Lower lobe of right lung (tissue), 2 donors: ENCODE measurements around the gene NUTM1. TPM values are rescaled to one million over a fixed set of nuclear protein-coding genes. Genes with fewer than 3 reads are reported as not detected.

Experiments
- ATAC-seq, 2 donors: fragments of 200-7000 bp; cut with Tn5 transposase; one replicate each; pipeline ENCODE4 v1.9.1; 2020 to 2022; ENCODE audit warnings: mild to moderate bottlenecking in 2 of 2, moderate library complexity in 2 of 2
- DNase-seq: peaks from one replicate; pipeline ENCODE4 v3.0.0-alpha.2; 2020
- H3K27ac ChIP-seq: fragments of 200-600 bp; one replicate; pipeline ENCODE4 v1.8.0; 2022
- H3K27me3 ChIP-seq: fragments of 200-600 bp; one replicate; pipeline ENCODE4 v1.8.0; 2022; ENCODE audit warnings: low read depth
- H3K36me3 ChIP-seq: fragments of 200-600 bp; one replicate; pipeline ENCODE4 v1.8.0; 2022; ENCODE audit warnings: mild to moderate bottlenecking
- H3K4me1 ChIP-seq: fragments of 200-600 bp; one replicate; pipeline ENCODE4 v1.8.0; 2022
- H3K4me3 ChIP-seq: fragments of 200-600 bp; one replicate; pipeline ENCODE4 v1.8.0; 2022; ENCODE audit warnings: mild to moderate bottlenecking
- H3K9me3 ChIP-seq: fragments of 200-600 bp; one replicate; pipeline ENCODE4 v1.8.0; 2022
- intact Hi-C: fragments of 100-400 bp; cut with DNase I; formaldehyde crosslinking; loops from one replicate; pipeline ENCODE4 v1.11.0; 2022
- long read RNA-seq: library from polyadenylated mRNA; unstranded; transcript quantifications from one replicate; pipeline ENCODE4 v2.0.0, GENCODE V29; 2021
- total RNA-seq: library from RNA; stranded (reverse); fragmentation: NEBNext Ultra II Directional; extraction: Animal tissue kit (Norgen Biotek cat#: 25700); gene quantifications from one replicate; pipeline ENCODE4 v1.2.1, GENCODE V29; 2021
- TF ChIP-seq, protein P1 (sequence below): fragments of 200-600 bp; IDR thresholded peaks from one replicate; pipeline ENCODE4 v1.8.0; 2022; ENCODE audit warnings: antibody characterized with exemption, mild to moderate bottlenecking
- donor health status: DM: no; HTN: yes; CAD: no; lungs with severe emphysema.

Gene NUTM1, protein sequence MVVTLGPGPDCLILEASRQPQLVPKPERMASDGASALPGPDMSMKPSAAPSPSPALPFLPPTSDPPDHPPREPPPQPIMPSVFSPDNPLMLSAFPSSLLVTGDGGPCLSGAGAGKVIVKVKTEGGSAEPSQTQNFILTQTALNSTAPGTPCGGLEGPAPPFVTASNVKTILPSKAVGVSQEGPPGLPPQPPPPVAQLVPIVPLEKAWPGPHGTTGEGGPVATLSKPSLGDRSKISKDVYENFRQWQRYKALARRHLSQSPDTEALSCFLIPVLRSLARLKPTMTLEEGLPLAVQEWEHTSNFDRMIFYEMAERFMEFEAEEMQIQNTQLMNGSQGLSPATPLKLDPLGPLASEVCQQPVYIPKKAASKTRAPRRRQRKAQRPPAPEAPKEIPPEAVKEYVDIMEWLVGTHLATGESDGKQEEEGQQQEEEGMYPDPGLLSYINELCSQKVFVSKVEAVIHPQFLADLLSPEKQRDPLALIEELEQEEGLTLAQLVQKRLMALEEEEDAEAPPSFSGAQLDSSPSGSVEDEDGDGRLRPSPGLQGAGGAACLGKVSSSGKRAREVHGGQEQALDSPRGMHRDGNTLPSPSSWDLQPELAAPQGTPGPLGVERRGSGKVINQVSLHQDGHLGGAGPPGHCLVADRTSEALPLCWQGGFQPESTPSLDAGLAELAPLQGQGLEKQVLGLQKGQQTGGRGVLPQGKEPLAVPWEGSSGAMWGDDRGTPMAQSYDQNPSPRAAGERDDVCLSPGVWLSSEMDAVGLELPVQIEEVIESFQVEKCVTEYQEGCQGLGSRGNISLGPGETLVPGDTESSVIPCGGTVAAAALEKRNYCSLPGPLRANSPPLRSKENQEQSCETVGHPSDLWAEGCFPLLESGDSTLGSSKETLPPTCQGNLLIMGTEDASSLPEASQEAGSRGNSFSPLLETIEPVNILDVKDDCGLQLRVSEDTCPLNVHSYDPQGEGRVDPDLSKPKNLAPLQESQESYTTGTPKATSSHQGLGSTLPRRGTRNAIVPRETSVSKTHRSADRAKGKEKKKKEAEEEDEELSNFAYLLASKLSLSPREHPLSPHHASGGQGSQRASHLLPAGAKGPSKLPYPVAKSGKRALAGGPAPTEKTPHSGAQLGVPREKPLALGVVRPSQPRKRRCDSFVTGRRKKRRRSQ
- total RNA-seq: not detected
- long read RNA-seq: 0 reads

- DNase-seq (peak; percentile 93), ATAC-seq (peak; percentile 97 to 98)
- TF ChIP-seq, protein P1, sequence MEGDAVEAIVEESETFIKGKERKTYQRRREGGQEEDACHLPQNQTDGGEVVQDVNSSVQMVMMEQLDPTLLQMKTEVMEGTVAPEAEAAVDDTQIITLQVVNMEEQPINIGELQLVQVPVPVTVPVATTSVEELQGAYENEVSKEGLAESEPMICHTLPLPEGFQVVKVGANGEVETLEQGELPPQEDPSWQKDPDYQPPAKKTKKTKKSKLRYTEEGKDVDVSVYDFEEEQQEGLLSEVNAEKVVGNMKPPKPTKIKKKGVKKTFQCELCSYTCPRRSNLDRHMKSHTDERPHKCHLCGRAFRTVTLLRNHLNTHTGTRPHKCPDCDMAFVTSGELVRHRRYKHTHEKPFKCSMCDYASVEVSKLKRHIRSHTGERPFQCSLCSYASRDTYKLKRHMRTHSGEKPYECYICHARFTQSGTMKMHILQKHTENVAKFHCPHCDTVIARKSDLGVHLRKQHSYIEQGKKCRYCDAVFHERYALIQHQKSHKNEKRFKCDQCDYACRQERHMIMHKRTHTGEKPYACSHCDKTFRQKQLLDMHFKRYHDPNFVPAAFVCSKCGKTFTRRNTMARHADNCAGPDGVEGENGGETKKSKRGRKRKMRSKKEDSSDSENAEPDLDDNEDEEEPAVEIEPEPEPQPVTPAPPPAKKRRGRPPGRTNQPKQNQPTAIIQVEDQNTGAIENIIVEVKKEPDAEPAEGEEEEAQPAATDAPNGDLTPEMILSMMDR: peak; percentile 90
- Histone ChIP-seq H3K4me3 (peak within 1 kb of the TSS; percentile 89), H3K36me3 (peaks cover 29% of the 10 kb centered on the region), H3K9me3 (no peaks in the 10 kb centered on the region), H3K4me1 (peaks cover 32% of the 10 kb centered on the region), H3K27me3 (no peaks in the 10 kb centered on the region), H3K27ac (peak within 1 kb of the TSS; percentile 94)
- intact Hi-C loops: no loop called here
Measured at GRCh38 chr15:34342737-34343575, at the start of gene NUTM1, which contains the start of gene NOP10. Gene NUTM1, plus strand, starts transcription at chr15:34343315. Its CDS starts 382 bp downstream, at chr15:34343697. Gene NOP10, minus strand, starts transcription at chr15:34343136. Its CDS starts 63 bp downstream, at chr15:34343073.

GRCh38 chr15:34297059-34297458 lies 46.1 kb upstream of the NUTM1 start:
- TF ChIP-seq, protein P1: no peak
- no peak for ATAC-seq
- H3K27ac ChIP-seq: no peak overlapping the region
- no peak overlapping the region for H3K4me3 ChIP-seq
- intact Hi-C loops: no loop called here
- no peaks in the 10 kb centered on the region for H3K36me3 ChIP-seq
- no peaks in the 10 kb centered on the region for H3K27me3 ChIP-seq
- no peak for DNase-seq
- H3K4me1 ChIP-seq: peaks cover 9% of the 10 kb centered on the region
- H3K9me3 ChIP-seq: no peaks in the 10 kb centered on the region

- no peaks in the 10 kb centered on the region for H3K27me3 ChIP-seq
- no peak for DNase-seq
- H3K4me3 ChIP-seq: no peak overlapping the region
- H3K9me3 ChIP-seq: no peaks in the 10 kb centered on the region
- TF ChIP-seq, protein P1: no peak
- intact Hi-C loops: no loop called here
- no peaks in the 10 kb centered on the region for H3K36me3 ChIP-seq
- H3K4me1 ChIP-seq: peaks cover 9% of the 10 kb centered on the region
- H3K27ac ChIP-seq: no peak overlapping the region
- no peak for ATAC-seq
Measured at GRCh38 chr15:34301058-34301457, 42.1 kb upstream of the NUTM1 start.

DNA sequence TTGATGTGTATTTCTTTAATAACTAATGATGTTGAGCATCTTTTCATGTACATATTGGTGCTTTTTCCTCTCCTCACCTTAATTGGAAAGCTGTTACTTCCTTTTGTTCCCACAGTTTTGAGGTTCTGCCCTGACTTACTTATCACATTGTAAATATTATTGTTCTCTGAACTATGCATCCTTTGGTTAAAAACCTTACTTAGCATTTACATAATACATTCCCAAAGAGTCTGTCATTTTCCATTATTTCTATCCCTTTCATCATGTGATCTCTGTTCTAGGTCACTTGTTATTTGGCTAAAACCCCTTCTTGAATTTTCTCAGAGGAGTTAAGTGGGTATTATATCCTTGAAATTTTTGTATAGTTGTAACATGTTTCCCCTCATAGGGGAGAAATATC lies 38.5 kb upstream of the NUTM1 start:
- no peaks in the 10 kb centered on the region for H3K4me1 ChIP-seq
- intact Hi-C loops: no loop called here
- no peak for DNase-seq
- H3K4me3 ChIP-seq: no peak overlapping the region
- ATAC-seq: no peak
- H3K36me3 ChIP-seq: no peaks in the 10 kb centered on the region
- no peaks in the 10 kb centered on the region for H3K9me3 ChIP-seq
- TF ChIP-seq, protein P1: no peak
- no peaks in the 10 kb centered on the region for H3K27me3 ChIP-seq
- no peak overlapping the region for H3K27ac ChIP-seq
